Esophagus mucosa (tissue), 1 donor: Measurements from ENCODE around the gene TGFB3. TPM values are rescaled to one million over a fixed set of nuclear protein-coding genes. Genes with fewer than 3 reads are reported as not detected.
"Not testable (repeated sequence)": the region's sequence is repeated elsewhere in the genome, so short reads cannot be mapped to it uniquely, and the experiment has no call there.

Experiments
- ATAC-seq: fragments of 200-7000 bp; cut with Tn5 transposase; one replicate; pipeline ENCODE4 v1.9.1; 2020
- total RNA-seq: library from RNA; stranded (reverse); gene quantifications from one replicate; pipeline ENCODE4 v1.2.4, GENCODE V29; 2023
- donor health status: DM: yes; HTN: yes; CAD: no.

The TGFB3 gene
- total RNA-seq, result 4.3 TPM

- ATAC-seq, result peak; percentile 65
These were observed at the start of gene TGFB3 for GRCh38 chr14:75981426-75982265. TSS of gene TGFB3 (minus strand) at chr14:75981995. CDS start at chr14:75980893, 1,102 bp downstream.

- no peak for ATAC-seq
These were observed 42.6 kb upstream of the TGFB3 start for GRCh38 chr14:76024211-76024907.

- ATAC-seq, result no peak
These were observed 42.0 kb upstream of the TGFB3 start for GRCh38 chr14:76023757-76024156.

GRCh38 chr14:76022991-76023390 is 41.2 kb upstream of the TGFB3 start:
- no peak for ATAC-seq

- no peak for ATAC-seq
These were observed 37.9 kb upstream of the TGFB3 start for GRCh38 chr14:76019676-76020075.

- ATAC-seq, result no peak
These were observed 33.9 kb upstream of the TGFB3 start for GRCh38 chr14:76015668-76016067.

GRCh38 chr14:76015191-76015590 is 33.4 kb upstream of the TGFB3 start:
- no peak for ATAC-seq

- no peak for ATAC-seq
These were observed 30.6 kb upstream of the TGFB3 start for GRCh38 chr14:76012354-76012753.

GRCh38 chr14:76011930-76012329 is 30.1 kb upstream of the TGFB3 start:
- no peak for ATAC-seq

GRCh38 chr14:76009627-76010026 is 27.8 kb upstream of the TGFB3 start:
- not testable (repeated sequence) for ATAC-seq

- no peak for ATAC-seq
These were observed 26.1 kb upstream of the TGFB3 start for GRCh38 chr14:76007852-76008251.

GRCh38 chr14:76007379-76007778 is 25.6 kb upstream of the TGFB3 start:
- ATAC-seq, result no peak

GRCh38 chr14:76006253-76006652 is 24.5 kb upstream of the TGFB3 start:
- no peak for ATAC-seq

GRCh38 chr14:76002383-76002782 is 20.6 kb upstream of the TGFB3 start:
- no peak for ATAC-seq

GRCh38 chr14:75999511-76000190 is 17.9 kb upstream of the TGFB3 start:
- ATAC-seq, result no peak

- no peak for ATAC-seq
These were observed 14.7 kb upstream of the TGFB3 start for GRCh38 chr14:75996488-75996887.

- ATAC-seq, result no peak
These were observed 13.7 kb upstream of the TGFB3 start for GRCh38 chr14:75995372-75996041.

GRCh38 chr14:75993567-75994041 is 11.8 kb upstream of the TGFB3 start:
- no peak for ATAC-seq

GRCh38 chr14:75991753-75992152 is 10.0 kb upstream of the TGFB3 start:
- ATAC-seq, result no peak

- ATAC-seq, result no peak
These were observed 8.5 kb upstream of the TGFB3 start for GRCh38 chr14:75990297-75990696.

GRCh38 chr14:75989134-75989533 is 7.3 kb upstream of the TGFB3 start:
- no peak for ATAC-seq

GRCh38 chr14:75987201-75987970 is 5.6 kb upstream of the TGFB3 start:
- no peak for ATAC-seq
